Measurements from ENCODE around the gene CXCL3.

- TF ChIP-seq CTCF (IDR thresholded peaks at IDR 0.05) (no peak), POLR2A (IDR thresholded peaks at IDR 0.05) (no peak)
Observed at GRCh38 chr4:74041418-74041817, 2.9 kb upstream of the CXCL3 start.
